Globus pallidus (tissue), 1 donor: ENCODE measurements around the gene PIK3R2.
"Not testable (repeated sequence)": the region's sequence is repeated elsewhere in the genome, so short reads cannot be mapped to it uniquely, and the experiment has no call there.

ENCODE experiments used
- DNase-seq: peaks from one replicate; pipeline ENCODE4 v3.0.0-alpha.2; 2015; ENCODE audit warnings: low spot score

The PIK3R2 gene

GRCh38 chr19:18152817-18153555 is at the start of gene PIK3R2:
PIK3R2 (plus strand) TSS chr19:18153163; CDS start chr19:18155880, 2,717 bp downstream.
- peak; percentile 99 for DNase-seq

GRCh38 chr19:18104793-18105131 is 48.2 kb upstream of the PIK3R2 start:
- no peak for DNase-seq

- not testable (repeated sequence) for DNase-seq
Measured at GRCh38 chr19:18105259-18105658, 47.7 kb upstream of the PIK3R2 start.

GRCh38 chr19:18107235-18107634 is 45.7 kb upstream of the PIK3R2 start:
- no peak for DNase-seq

- DNase-seq: no peak
Measured at GRCh38 chr19:18108897-18109296, 44.1 kb upstream of the PIK3R2 start.

GRCh38 chr19:18109341-18109732 is 43.6 kb upstream of the PIK3R2 start:
- DNase-seq: no peak

- DNase-seq: no peak
Measured at GRCh38 chr19:18109733-18110608, 43.0 kb upstream of the PIK3R2 start.

- DNase-seq: no peak
Measured at GRCh38 chr19:18110609-18111232, 42.2 kb upstream of the PIK3R2 start.

- DNase-seq: peak; percentile 87
Measured at GRCh38 chr19:18112989-18113478, 39.9 kb upstream of the PIK3R2 start.

GRCh38 chr19:18113827-18114226 is 39.1 kb upstream of the PIK3R2 start:
- DNase-seq: no peak

- DNase-seq: no peak
Measured at GRCh38 chr19:18114483-18114882, 38.5 kb upstream of the PIK3R2 start.

GRCh38 chr19:18117364-18117691 is 35.6 kb upstream of the PIK3R2 start:
- DNase-seq: no peak

GRCh38 chr19:18117692-18118378 is 35.1 kb upstream of the PIK3R2 start:
- DNase-seq: peak; percentile 88

GRCh38 chr19:18118420-18119012 is 34.4 kb upstream of the PIK3R2 start:
- DNase-seq: no peak

GRCh38 chr19:18119013-18119716 is 33.8 kb upstream of the PIK3R2 start:
- no peak for DNase-seq

GRCh38 chr19:18119717-18120105 is 33.3 kb upstream of the PIK3R2 start:
- DNase-seq: no peak

GRCh38 chr19:18120127-18120526 is 32.8 kb upstream of the PIK3R2 start:
- no peak for DNase-seq

- no peak for DNase-seq
Measured at GRCh38 chr19:18121166-18121565, 31.8 kb upstream of the PIK3R2 start.

- no peak for DNase-seq
Measured at GRCh38 chr19:18122424-18122823, 30.5 kb upstream of the PIK3R2 start.

GRCh38 chr19:18122860-18123795 is 29.8 kb upstream of the PIK3R2 start:
- no peak for DNase-seq
